ENCODE data around the gene KIRREL3. TPM values are rescaled to one million over a fixed set of nuclear protein-coding genes. Genes with fewer than 3 reads are reported as not detected.

KIRREL3 gene
- total RNA-seq, 1 donor from 2014 or later = 0.26 TPM

DNA sequence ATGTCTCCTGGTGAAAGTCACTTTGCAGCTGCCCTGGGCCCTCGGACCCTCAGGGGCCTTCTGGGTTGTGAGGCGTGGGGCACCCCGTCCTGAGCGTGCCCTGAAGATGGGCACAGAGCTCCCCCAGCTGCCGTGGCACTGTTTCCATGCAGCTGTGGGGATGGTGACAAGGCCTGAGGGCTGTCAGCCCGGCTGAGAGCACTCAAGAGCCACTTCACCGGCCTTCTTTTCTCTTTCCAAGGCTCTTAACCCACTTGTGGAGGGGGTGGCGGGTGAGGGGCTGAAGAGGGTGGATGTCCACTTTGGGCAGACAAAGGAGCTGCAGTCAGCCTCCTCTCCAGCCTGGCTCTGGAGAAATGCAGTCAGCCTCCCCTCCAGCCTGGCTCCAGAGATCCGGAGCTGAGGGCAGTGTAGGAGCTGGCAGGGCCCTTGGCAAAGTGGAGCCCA lies 405.6 kb downstream of the KIRREL3 start:
- Mint-ChIP-seq H3K27ac (no peak overlapping the region), H3K27me3 (peaks cover 83% of the 10 kb centered on the region), H3K4me1 (ENCODE audit: low read depth) (no peaks in the 10 kb centered on the region), H3K9me3 (ENCODE audit: low read depth) (no peaks in the 10 kb centered on the region), H3K36me3 (ENCODE audit: insufficient read depth) (no peaks in the 10 kb centered on the region), H3K4me3 (ENCODE audit: low read depth) (no peak overlapping the region)
- no peak for DNase-seq (ENCODE audit: low spot score, unreplicated experiment)
- TF ChIP-seq, protein P1, sequence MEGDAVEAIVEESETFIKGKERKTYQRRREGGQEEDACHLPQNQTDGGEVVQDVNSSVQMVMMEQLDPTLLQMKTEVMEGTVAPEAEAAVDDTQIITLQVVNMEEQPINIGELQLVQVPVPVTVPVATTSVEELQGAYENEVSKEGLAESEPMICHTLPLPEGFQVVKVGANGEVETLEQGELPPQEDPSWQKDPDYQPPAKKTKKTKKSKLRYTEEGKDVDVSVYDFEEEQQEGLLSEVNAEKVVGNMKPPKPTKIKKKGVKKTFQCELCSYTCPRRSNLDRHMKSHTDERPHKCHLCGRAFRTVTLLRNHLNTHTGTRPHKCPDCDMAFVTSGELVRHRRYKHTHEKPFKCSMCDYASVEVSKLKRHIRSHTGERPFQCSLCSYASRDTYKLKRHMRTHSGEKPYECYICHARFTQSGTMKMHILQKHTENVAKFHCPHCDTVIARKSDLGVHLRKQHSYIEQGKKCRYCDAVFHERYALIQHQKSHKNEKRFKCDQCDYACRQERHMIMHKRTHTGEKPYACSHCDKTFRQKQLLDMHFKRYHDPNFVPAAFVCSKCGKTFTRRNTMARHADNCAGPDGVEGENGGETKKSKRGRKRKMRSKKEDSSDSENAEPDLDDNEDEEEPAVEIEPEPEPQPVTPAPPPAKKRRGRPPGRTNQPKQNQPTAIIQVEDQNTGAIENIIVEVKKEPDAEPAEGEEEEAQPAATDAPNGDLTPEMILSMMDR (IDR thresholded peaks at IDR 0.05; ENCODE audit: unreplicated experiment) = no peak

DNA sequence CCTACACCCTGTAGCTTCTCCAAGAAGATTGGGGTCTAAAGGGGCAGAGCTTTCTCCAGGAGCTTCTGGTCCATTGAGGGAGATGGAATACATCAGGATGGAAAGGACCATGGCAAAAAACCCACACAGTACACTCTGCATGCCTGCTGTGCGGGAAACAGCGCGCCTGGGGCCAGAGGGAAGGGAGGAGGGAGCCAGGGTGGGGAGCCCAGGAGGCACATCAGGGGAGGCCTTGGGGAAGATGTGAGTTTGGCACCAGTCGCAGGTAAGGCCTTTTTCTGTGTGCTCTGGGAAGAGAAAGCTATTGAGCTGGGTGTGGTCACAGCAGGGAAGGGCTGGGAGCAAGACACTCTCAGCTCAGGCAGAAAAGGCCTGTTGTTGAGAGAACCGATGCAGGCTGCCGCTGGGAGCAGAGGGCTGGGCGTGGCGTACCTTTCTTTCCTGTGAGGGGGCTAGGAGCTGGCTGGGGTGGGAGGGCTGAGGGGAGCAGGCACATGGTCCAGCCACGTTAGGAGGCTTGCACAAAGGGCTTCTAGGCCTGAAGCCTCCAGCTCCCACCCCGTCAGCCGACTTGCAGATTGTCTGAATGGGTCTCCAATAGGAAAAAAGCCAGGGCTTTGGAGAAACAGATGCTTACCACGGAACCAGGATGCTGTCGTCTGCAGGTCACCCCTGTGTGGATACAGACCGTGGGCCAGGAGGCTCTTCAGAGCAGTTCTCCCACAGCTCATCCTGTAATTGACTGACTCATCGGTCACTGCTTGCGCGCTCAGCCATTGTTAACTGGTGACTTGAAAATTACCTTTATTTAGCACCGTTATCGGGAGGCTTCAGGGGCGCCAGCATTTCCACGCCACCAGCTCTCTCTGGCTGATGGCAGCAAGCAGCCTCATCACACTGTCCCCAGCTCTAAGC lies 407.8 kb downstream of the KIRREL3 start:
- Mint-ChIP-seq H3K27me3 (peaks cover 76% of the 10 kb centered on the region), H3K4me3 (ENCODE audit: low read depth) (no peak overlapping the region), H3K27ac (no peak overlapping the region), H3K36me3 (ENCODE audit: insufficient read depth) (no peaks in the 10 kb centered on the region), H3K9me3 (ENCODE audit: low read depth) (no peaks in the 10 kb centered on the region), H3K4me1 (ENCODE audit: low read depth) (no peaks in the 10 kb centered on the region)
- TF ChIP-seq, protein P1 (IDR thresholded peaks at IDR 0.05; ENCODE audit: unreplicated experiment) = no peak
- no peak for DNase-seq (ENCODE audit: low spot score, unreplicated experiment)

DNA sequence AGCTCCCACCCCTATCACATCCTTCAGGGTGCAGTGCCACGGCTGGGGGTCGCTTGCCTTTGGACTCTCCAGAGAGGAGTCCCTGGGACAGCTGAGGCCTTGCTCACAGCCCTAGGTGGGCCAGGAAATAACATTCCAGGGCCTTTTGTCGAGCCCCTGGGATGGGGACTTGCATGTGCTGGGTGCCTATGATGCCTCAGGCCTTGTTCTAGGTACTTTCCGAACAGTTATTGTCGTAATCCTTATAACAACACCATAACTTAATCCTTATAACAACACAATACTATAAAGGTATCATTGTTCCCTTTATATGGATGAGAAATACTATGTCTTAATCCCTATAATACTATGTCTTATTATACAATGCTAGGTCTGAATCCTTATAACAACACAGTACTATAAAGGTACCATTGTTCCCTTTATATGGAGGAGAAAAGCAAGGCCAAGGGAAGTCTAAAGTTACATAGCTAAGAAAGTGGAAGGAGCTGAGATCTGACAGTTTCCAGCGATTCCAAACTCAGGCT lies 408.5 kb downstream of the KIRREL3 start:
- Mint-ChIP-seq H3K4me1 (ENCODE audit: low read depth) (no peaks in the 10 kb centered on the region), H3K27me3 (peaks cover 69% of the 10 kb centered on the region), H3K27ac (no peak overlapping the region), H3K9me3 (ENCODE audit: low read depth) (no peaks in the 10 kb centered on the region), H3K4me3 (ENCODE audit: low read depth) (no peak overlapping the region), H3K36me3 (ENCODE audit: insufficient read depth) (no peaks in the 10 kb centered on the region)
- TF ChIP-seq, protein P1 (IDR thresholded peaks at IDR 0.05; ENCODE audit: unreplicated experiment) = no peak
- no peak for DNase-seq (ENCODE audit: low spot score, unreplicated experiment)

DNA sequence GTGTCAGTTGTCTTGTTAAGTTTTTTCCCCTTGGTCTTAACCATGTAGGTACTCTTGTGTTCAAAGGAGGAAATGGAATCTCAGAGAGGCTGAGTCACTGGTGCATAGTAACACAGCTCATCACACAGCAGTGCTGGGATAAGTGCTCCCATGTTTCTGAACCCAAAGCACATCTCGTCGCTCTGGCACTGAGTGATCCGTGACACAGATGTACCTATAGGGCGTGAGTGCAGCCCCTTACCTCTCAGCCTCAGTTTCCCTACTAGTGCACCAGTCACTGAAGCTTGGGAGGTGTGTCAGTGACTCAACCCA lies 411.1 kb downstream of the KIRREL3 start:
- no peaks in the 10 kb centered on the region for H3K4me1 Mint-ChIP-seq (ENCODE audit: low read depth)
- no peaks in the 10 kb centered on the region for H3K9me3 Mint-ChIP-seq (ENCODE audit: low read depth)
- TF ChIP-seq, protein P1 (IDR thresholded peaks at IDR 0.05; ENCODE audit: unreplicated experiment) = no peak
- H3K27ac Mint-ChIP-seq = no peak overlapping the region
- H3K36me3 Mint-ChIP-seq (ENCODE audit: insufficient read depth) = no peaks in the 10 kb centered on the region
- no peak for DNase-seq (ENCODE audit: low spot score, unreplicated experiment)
- H3K4me3 Mint-ChIP-seq (ENCODE audit: low read depth) = no peak overlapping the region
- peaks cover 49% of the 10 kb centered on the region for H3K27me3 Mint-ChIP-seq

DNA sequence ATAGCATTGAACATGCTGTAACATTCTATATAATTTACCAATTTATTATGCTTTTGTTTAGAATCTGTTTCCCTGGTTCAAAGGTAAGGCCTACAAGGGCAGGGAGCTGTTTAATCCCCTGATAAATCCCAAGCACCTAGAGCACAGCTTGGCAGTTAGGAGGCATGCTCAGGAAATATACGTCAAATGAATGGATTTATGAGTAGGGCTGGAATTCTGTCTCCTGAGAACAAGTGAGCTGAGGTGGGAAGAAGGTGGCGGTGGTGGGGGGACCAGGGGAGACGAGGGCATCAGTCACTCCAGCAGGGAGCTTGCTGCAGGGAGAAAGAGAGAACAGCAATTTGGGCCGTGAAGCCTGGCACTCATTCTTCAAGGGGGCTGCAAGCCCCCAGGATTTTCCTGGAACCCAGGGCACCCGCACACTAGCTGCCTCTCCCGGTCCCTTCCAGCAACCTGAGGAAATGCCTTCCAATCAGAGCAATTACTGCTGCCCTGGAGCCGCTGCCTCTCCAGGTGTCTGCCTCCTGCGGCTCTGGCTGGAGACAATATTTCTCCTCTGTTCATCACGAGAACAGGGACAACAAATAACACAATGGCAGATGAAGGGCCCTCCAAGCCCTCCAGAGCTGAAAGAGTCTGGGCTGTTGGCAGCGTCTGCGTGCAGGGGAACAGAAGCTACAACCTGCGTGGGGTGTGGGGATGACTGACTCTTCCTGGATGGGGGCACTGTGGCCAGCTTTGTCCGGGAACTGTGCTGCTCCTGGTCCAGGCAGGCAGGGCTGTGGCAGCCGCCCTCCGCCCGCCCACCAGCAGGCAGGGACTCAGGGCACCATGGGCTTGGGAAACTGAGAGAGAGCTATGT lies 411.7 kb downstream of the KIRREL3 start:
- TF ChIP-seq, protein P1 (IDR thresholded peaks at IDR 0.05; ENCODE audit: unreplicated experiment) = no peak
- H3K4me3 Mint-ChIP-seq (ENCODE audit: low read depth) = no peak overlapping the region
- H3K9me3 Mint-ChIP-seq (ENCODE audit: low read depth) = no peaks in the 10 kb centered on the region
- H3K27ac Mint-ChIP-seq = no peak overlapping the region
- no peaks in the 10 kb centered on the region for H3K36me3 Mint-ChIP-seq (ENCODE audit: insufficient read depth)
- H3K4me1 Mint-ChIP-seq (ENCODE audit: low read depth) = no peaks in the 10 kb centered on the region
- H3K27me3 Mint-ChIP-seq = peaks cover 43% of the 10 kb centered on the region
- DNase-seq (ENCODE audit: low spot score, unreplicated experiment) = no peak

Measured in progenitor cell of endocrine pancreas (in vitro differentiated cells).